Nephron progenitor cell (in vitro differentiated cells): ENCODE measurements around the gene CFAP77.
A peak's percentile ranks its signal among the peaks of the same experiment; 100 is the strongest.

Experiments used
- DNase-seq: peaks from one replicate; pipeline ENCODE4 v3.0.0; 2021
- H3K27ac Mint-ChIP-seq: 2 replicates; pipeline ENCODE4 v1.8.0; 2021; ENCODE audit warnings: mild to moderate bottlenecking, moderate library complexity, mixed read lengths
- H3K27me3 Mint-ChIP-seq: 2 replicates; pipeline ENCODE4 v1.8.0; 2021; ENCODE audit warnings: mild to moderate bottlenecking, low read depth, mixed read lengths; ENCODE audit not compliant: poor library complexity
- H3K36me3 Mint-ChIP-seq: 2 replicates; pipeline ENCODE4 v1.8.0; 2021; ENCODE audit warnings: low read depth, mixed read lengths
- H3K4me1 Mint-ChIP-seq: 2 replicates; pipeline ENCODE4 v1.8.0; 2021; ENCODE audit warnings: mixed read lengths
- H3K4me3 Mint-ChIP-seq: 2 replicates; pipeline ENCODE4 v1.8.0; 2021; ENCODE audit warnings: mild to moderate bottlenecking, moderate library complexity, mixed read lengths
- H3K9me3 Mint-ChIP-seq: 2 replicates; pipeline ENCODE4 v1.8.0; 2021; ENCODE audit warnings: mild to moderate bottlenecking, moderate library complexity, mixed read lengths
- CTCF ChIP-seq: fragments of 200-600 bp; sonication (generic); IDR thresholded peaks from 2 replicates; pipeline ENCODE4 v1.5.0; 2021; ENCODE audit warnings: antibody characterized with exemption

CFAP77 gene

GRCh38 chr9:132487980-132488535, 78.0 kb downstream of the CFAP77 start:
- Mint-ChIP-seq H3K36me3 (no peaks in the 10 kb centered on the region), H3K27ac (no peak overlapping the region), H3K4me3 (no peak overlapping the region), H3K4me1 (peaks cover 66% of the 10 kb centered on the region), H3K9me3 (peaks cover 15% of the 10 kb centered on the region), H3K27me3 (peaks cover 23% of the 10 kb centered on the region)
- no peak for DNase-seq
- no peak for TF ChIP-seq CTCF

- Mint-ChIP-seq H3K36me3 (peaks cover 5% of the 10 kb centered on the region), H3K27me3 (peaks cover 23% of the 10 kb centered on the region), H3K4me1 (peaks cover 60% of the 10 kb centered on the region), H3K4me3 (no peak overlapping the region), H3K9me3 (peaks cover 21% of the 10 kb centered on the region), H3K27ac (no peak overlapping the region)
- TF ChIP-seq CTCF = no peak
- DNase-seq = no peak
Observed at GRCh38 chr9:132488626-132489025, 78.6 kb downstream of the CFAP77 start.

GRCh38 chr9:132489536-132489935, 79.5 kb downstream of the CFAP77 start:
- no peak overlapping the region for H3K27ac Mint-ChIP-seq
- peaks cover 51% of the 10 kb centered on the region for H3K4me1 Mint-ChIP-seq
- peaks cover 23% of the 10 kb centered on the region for H3K27me3 Mint-ChIP-seq
- H3K36me3 Mint-ChIP-seq = peaks cover 11% of the 10 kb centered on the region
- no peak for DNase-seq
- H3K4me3 Mint-ChIP-seq = no peak overlapping the region
- peaks cover 30% of the 10 kb centered on the region for H3K9me3 Mint-ChIP-seq
- no peak for TF ChIP-seq CTCF

- Mint-ChIP-seq H3K27ac (no peak overlapping the region), H3K9me3 (peaks cover 37% of the 10 kb centered on the region), H3K4me1 (peaks cover 40% of the 10 kb centered on the region), H3K4me3 (no peak overlapping the region), H3K27me3 (peaks cover 24% of the 10 kb centered on the region), H3K36me3 (peaks cover 11% of the 10 kb centered on the region)
- no peak for TF ChIP-seq CTCF
- no peak for DNase-seq
Observed at GRCh38 chr9:132494857-132495256, 84.8 kb downstream of the CFAP77 start.

- Mint-ChIP-seq H3K4me3 (no peak overlapping the region), H3K36me3 (peaks cover 11% of the 10 kb centered on the region), H3K9me3 (peaks cover 25% of the 10 kb centered on the region), H3K27me3 (peaks cover 24% of the 10 kb centered on the region), H3K4me1 (peaks cover 57% of the 10 kb centered on the region), H3K27ac (no peak overlapping the region)
- no peak for TF ChIP-seq CTCF
- DNase-seq = no peak
Observed at GRCh38 chr9:132497731-132498130, 87.7 kb downstream of the CFAP77 start.

GRCh38 chr9:132498531-132499210, 88.7 kb downstream of the CFAP77 start:
- H3K4me3 Mint-ChIP-seq = no peak overlapping the region
- H3K36me3 Mint-ChIP-seq = peaks cover 6% of the 10 kb centered on the region
- H3K27me3 Mint-ChIP-seq = peaks cover 30% of the 10 kb centered on the region
- H3K27ac Mint-ChIP-seq = no peak overlapping the region
- peaks cover 57% of the 10 kb centered on the region for H3K4me1 Mint-ChIP-seq
- H3K9me3 Mint-ChIP-seq = peaks cover 16% of the 10 kb centered on the region
- TF ChIP-seq CTCF = no peak
- DNase-seq = peak; percentile 80
